Gastroesophageal sphincter (tissue), 4 donors: ENCODE measurements around the gene SLIT3. TPM values are rescaled to one million over a fixed set of nuclear protein-coding genes. Genes with fewer than 3 reads are reported as not detected.

Experiments
- ATAC-seq: fragments of 150-250 bp; one replicate; pipeline ENCODE4 v1.9.1; 2016; ENCODE audit warnings: mild to moderate bottlenecking, moderate library complexity
- H3K27ac ChIP-seq, 4 donors: fragments of 200-600 bp; sonication (generic) in 3 of 4; 1 replicate in 3 of 4; 2 replicates in 1 of 4; pipeline ENCODE4 v1.5.1; 2016 to 2019
- H3K27me3 ChIP-seq: fragments of 200-600 bp; sonication (generic); one replicate; pipeline ENCODE4 v1.5.1; 2019
- H3K36me3 ChIP-seq, 2 donors: fragments of 200-600 bp; sonication (generic); one replicate each; pipeline ENCODE4 v1.5.1; 2019; ENCODE audit warnings: control low read depth in 1 of 2
- H3K4me1 ChIP-seq, 3 donors: fragments of 200-600 bp; sonication (generic); 1 replicate in 2 of 3; 2 replicates in 1 of 3; pipeline ENCODE4 v1.5.1; 2016 to 2019; ENCODE audit warnings: control low read depth in 2 of 3
- H3K4me3 ChIP-seq, 2 donors: fragments of 200-600 bp; sonication (generic); one replicate each; pipeline ENCODE4 v1.5.1; 2019; ENCODE audit warnings: mild to moderate bottlenecking in 1 of 2, moderate library complexity in 1 of 2
- H3K9me3 ChIP-seq, 3 donors: fragments of 200-600 bp; sonication (generic); one replicate each; pipeline ENCODE4 v1.5.1; 2017 to 2019; ENCODE audit warnings: control low read depth in 2 of 3
- EP300 ChIP-seq: sonication (generic); formaldehyde crosslinking; IDR thresholded peaks from one replicate; pipeline ENCODE4 v1.6.1; 2017; ENCODE audit warnings: antibody characterized with exemption, mild to moderate bottlenecking
- POLR2A ChIP-seq, 2 donors: fragments of 450-650 bp; IDR thresholded peaks; one replicate each; pipeline ENCODE4 v1.6.1; 2017; ENCODE audit warnings: antibody characterized with exemption in 2 of 2, mild to moderate bottlenecking in 2 of 2, moderate library complexity in 1 of 2
- POLR2AphosphoS5 ChIP-seq: sonication (generic); formaldehyde crosslinking; IDR thresholded peaks from one replicate; pipeline ENCODE4 v1.6.1; 2017; ENCODE audit warnings: antibody characterized with exemption
- WGBS, 2 donors: methylation state at CpG; one replicate each; pipeline ENCODE4 v1.1.5; 2018; ENCODE audit warnings: low coverage in 1 of 2; 5-methylcytosine and 5-hydroxymethylcytosine counted together
- total RNA-seq, 4 donors: library from RNA; depleted of rRNA; stranded (reverse); fragments of >200 nt; gene quantifications; one replicate each; pipeline ENCODE4 v1.1.0, GENCODE V29; 2016
- TF ChIP-seq, protein P1 (sequence below), 4 experiments: fragments of 200-600 bp in 2 of 4; fragments of 450-650 bp in 2 of 4; sonication (generic) in 1 of 4; IDR thresholded peaks; one replicate each; pipeline ENCODE4 v1.5.1; 2017 to 2019; ENCODE audit warnings: antibody characterized with exemption in 4 of 4, mild to moderate bottlenecking in 2 of 4, moderate library complexity in 2 of 4

Gene SLIT3
- total RNA-seq, 4 donors from 2014 or later = 29.6 to 76.3 (median 31.1) TPM

DNA sequence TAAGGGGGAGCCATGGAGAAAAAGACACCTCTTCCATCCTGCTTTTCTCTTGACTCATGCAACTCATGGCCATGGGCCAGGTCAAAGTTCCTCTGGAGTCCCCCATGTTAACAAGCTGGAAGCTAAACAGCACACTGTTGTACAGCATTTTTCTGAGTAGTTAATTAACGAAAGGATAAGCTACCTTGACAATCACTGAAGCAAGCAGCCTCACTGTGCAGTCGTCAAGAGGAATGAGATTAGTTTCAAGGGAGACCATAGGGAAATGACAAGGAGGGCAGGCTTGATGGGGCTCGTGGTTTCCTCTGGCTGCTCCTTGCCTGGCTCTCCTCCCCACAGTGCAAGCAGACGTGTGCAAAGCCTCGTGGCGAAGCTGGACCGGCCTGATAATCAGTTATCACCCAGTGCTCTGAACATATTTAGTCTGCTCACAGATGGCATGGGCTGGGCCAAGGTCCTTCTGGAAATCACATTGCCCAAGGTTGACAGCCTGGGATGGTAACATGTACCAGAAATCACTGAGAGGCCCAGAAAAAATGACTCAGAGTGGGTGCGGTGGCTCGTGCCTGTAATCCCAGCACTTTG lies 209.5 kb downstream of the SLIT3 start:
- Histone ChIP-seq H3K4me1 (no peaks in the 10 kb centered on the region), H3K27ac (no peak overlapping the region), H3K36me3 (no peaks in the 10 kb centered on the region), H3K27me3 (no peaks in the 10 kb centered on the region), H3K9me3 (no peaks in the 10 kb centered on the region), H3K4me3 (no peak overlapping the region)
- no peak for ATAC-seq
- TF ChIP-seq POLR2AphosphoS5 (no peak), EP300 (no peak), POLR2A (IDR thresholded peaks at IDR 0.05) (no peak)
- TF ChIP-seq, protein P1, sequence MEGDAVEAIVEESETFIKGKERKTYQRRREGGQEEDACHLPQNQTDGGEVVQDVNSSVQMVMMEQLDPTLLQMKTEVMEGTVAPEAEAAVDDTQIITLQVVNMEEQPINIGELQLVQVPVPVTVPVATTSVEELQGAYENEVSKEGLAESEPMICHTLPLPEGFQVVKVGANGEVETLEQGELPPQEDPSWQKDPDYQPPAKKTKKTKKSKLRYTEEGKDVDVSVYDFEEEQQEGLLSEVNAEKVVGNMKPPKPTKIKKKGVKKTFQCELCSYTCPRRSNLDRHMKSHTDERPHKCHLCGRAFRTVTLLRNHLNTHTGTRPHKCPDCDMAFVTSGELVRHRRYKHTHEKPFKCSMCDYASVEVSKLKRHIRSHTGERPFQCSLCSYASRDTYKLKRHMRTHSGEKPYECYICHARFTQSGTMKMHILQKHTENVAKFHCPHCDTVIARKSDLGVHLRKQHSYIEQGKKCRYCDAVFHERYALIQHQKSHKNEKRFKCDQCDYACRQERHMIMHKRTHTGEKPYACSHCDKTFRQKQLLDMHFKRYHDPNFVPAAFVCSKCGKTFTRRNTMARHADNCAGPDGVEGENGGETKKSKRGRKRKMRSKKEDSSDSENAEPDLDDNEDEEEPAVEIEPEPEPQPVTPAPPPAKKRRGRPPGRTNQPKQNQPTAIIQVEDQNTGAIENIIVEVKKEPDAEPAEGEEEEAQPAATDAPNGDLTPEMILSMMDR (IDR thresholded peaks at IDR 0.05) = no peak
- WGBS, 2 donors = 80% methylated on average over 2 of the region's 9 CpGs; no CpG with 5 or more reads in 1 of the 2 donors

DNA sequence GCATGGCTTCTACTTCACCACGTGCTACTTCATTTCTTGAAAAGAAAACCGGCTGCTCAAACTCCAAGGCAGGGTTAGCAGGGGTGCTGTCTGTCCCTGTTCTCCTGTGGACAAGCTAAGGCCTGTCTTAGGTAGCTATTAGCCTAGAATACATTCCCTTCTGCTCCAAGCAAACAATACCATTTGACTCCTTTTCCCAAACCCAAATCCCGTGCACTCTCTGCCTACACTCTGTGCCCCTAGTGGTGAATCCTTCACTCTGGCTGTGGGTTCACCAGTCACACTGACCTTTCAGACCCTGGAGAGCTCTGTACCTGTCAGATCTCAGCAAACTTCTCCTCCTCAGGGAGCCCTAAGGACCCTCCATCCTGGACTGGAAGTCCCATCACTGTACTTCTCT lies 211.6 kb downstream of the SLIT3 start:
- 85 to 100% methylated on average over 1 to 2 of the region's 3 CpGs for WGBS, 2 donors
- no peaks in the 10 kb centered on the region for H3K27me3 ChIP-seq
- no peak for ATAC-seq
- no peaks in the 10 kb centered on the region for H3K36me3 ChIP-seq
- H3K4me3 ChIP-seq = no peak overlapping the region
- no peaks in the 10 kb centered on the region for H3K9me3 ChIP-seq
- no peak for TF ChIP-seq POLR2A (IDR thresholded peaks at IDR 0.05)
- TF ChIP-seq EP300 = no peak
- TF ChIP-seq, protein P1 (IDR thresholded peaks at IDR 0.05) = no peak
- no peak for TF ChIP-seq POLR2AphosphoS5
- no peaks in the 10 kb centered on the region for H3K4me1 ChIP-seq
- no peak overlapping the region for H3K27ac ChIP-seq

DNA sequence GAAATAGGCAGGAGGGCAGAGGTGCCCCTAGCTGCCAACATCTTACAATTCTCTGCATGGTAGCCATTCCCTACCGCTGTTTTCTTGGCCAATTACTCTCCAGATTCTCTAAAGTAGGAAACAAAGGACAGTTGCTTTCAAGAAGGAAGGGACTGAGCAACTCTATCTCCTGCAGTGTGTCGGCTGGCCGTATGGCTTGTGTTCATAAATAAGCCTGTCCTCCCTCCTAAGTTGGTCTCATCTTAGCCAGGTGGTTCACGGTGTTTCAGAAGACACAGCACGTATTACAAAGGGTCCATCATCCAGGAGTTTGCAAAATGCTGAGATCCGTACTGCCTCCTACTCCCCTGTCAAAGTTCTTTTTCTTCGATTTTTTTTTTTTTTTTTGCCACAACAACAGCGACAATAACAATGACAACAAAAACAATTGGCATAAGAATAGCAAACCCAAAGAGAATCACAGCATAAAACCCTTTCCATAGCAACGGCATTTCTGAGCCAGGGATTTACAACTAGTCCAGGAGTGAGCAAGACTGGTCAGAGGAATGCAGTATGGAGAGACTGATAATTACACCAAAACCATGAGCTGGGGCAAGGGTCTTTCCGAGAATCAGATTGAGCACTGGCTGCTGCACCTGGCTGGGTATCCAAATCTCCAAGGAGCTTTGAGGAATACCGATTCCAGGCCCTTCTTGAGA lies 212.8 kb downstream of the SLIT3 start:
- Histone ChIP-seq H3K36me3 (no peaks in the 10 kb centered on the region), H3K9me3 (no peaks in the 10 kb centered on the region), H3K4me1 (no peaks in the 10 kb centered on the region), H3K4me3 (no peak overlapping the region), H3K27me3 (no peaks in the 10 kb centered on the region), H3K27ac (no peak overlapping the region)
- no peak for ATAC-seq
- TF ChIP-seq POLR2AphosphoS5 (no peak), POLR2A (IDR thresholded peaks at IDR 0.05) (no peak), EP300 (no peak)
- TF ChIP-seq, protein P1 (IDR thresholded peaks at IDR 0.05) = no peak
- WGBS, 2 donors = 89 to 92% methylated on average over 9 of the region's 11 CpGs

DNA sequence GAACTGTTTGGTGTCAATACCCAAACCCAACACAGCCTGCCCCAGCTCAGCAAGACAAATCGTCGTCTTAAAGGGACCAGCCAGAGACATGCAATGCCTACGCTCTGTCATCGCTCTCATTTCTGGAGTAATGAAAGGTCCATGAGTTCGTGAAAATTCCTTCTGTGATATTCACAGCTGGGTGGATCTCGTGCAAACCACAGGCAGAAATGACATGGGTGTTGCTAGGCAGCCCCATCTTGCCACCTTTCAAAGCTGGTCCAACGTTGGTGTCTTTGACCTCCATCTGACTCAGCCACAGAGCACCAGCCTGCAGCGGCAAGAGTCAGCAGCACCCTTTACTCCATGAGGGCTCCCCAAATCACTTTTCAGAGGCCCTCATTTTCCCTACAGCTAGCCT lies 215.3 kb downstream of the SLIT3 start:
- WGBS, 2 donors = 90 to 97% methylated on average over 3 to 7 of the region's 8 CpGs
- no peaks in the 10 kb centered on the region for H3K9me3 ChIP-seq
- H3K27me3 ChIP-seq = no peaks in the 10 kb centered on the region
- no peaks in the 10 kb centered on the region for H3K36me3 ChIP-seq
- H3K4me1 ChIP-seq = peaks cover 0 to 5% (median 0%) of the 10 kb centered on the region in 3 donors
- H3K27ac ChIP-seq = no peak overlapping the region
- TF ChIP-seq POLR2AphosphoS5 (no peak), EP300 (no peak), POLR2A (IDR thresholded peaks at IDR 0.05) (no peak)
- TF ChIP-seq, protein P1 (IDR thresholded peaks at IDR 0.05) = no peak
- ATAC-seq = no peak
- H3K4me3 ChIP-seq = no peak overlapping the region

DNA sequence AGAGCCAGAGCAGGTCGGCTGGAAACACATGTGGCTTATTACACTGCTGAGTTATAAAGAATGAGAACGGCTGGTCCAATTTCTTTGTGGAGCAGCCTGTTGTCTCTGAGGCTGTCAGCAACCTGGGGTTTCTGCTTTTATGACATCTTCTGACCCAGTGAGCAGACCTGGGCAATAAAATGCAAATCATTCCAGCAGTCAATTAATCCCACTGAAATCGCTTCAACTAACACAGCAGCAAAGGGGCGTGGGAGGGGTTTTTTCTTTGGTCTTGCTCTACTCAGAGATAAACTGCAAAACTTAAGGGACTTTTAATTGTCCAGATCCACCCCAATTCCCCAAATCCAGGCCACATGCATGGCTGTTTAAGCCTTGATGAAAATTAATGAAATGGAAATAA lies 215.7 kb downstream of the SLIT3 start:
- no peak overlapping the region for H3K4me3 ChIP-seq
- no peak for TF ChIP-seq POLR2A (IDR thresholded peaks at IDR 0.05)
- TF ChIP-seq, protein P1 (IDR thresholded peaks at IDR 0.05) = no peak
- TF ChIP-seq POLR2AphosphoS5 = no peak
- TF ChIP-seq EP300 = no peak
- no peak overlapping the region for H3K27ac ChIP-seq
- H3K9me3 ChIP-seq = no peaks in the 10 kb centered on the region
- no peaks in the 10 kb centered on the region for H3K27me3 ChIP-seq
- H3K36me3 ChIP-seq = no peaks in the 10 kb centered on the region
- 78 to 90% methylated on average over 3 to 4 of the region's 4 CpGs for WGBS, 2 donors
- ATAC-seq = no peak
- H3K4me1 ChIP-seq = peaks cover 0 to 9% (median 0%) of the 10 kb centered on the region in 3 donors
